Measurements from ENCODE around the gene KPNA1.
A peak's percentile ranks its signal among the peaks of the same experiment; 100 is the strongest.

Gene KPNA1

GRCh38 chr3:122416966-122417365, 97.8 kb downstream of the KPNA1 start:
- H3K4me1 ChIP-seq (ENCODE audit: control insufficient read depth, insufficient read depth, low read length, poor library complexity, severe bottlenecking), result no peaks in the 10 kb centered on the region
- peaks cover 3% of the 10 kb centered on the region for H3K36me3 ChIP-seq (ENCODE audit: control insufficient read depth, insufficient read depth, low read length)
- WGBS, 2 experiments (ENCODE audit: insufficient coverage in 2 of 2), result 68 to 72% methylated on average over 9 to 13 of the region's 14 CpGs
- H3K27ac ChIP-seq (ENCODE audit: low read depth, low read length, severe bottlenecking), result no peak overlapping the region
- H3K9me3 ChIP-seq (ENCODE audit: control insufficient read depth, low read length), result no peaks in the 10 kb centered on the region
- H3K4me3 ChIP-seq (ENCODE audit: extremely low read depth, insufficient read depth, low read length, poor library complexity, severe bottlenecking), result peak overlapping the region; percentile 95

- no peaks in the 10 kb centered on the region for H3K36me3 ChIP-seq (ENCODE audit: control insufficient read depth, insufficient read depth, low read length)
- H3K27ac ChIP-seq (ENCODE audit: low read depth, low read length, severe bottlenecking), result peak within 1 kb of the TSS; percentile 89
- peak within 1 kb of the TSS; percentile 95 for H3K4me3 ChIP-seq (ENCODE audit: extremely low read depth, insufficient read depth, low read length, poor library complexity, severe bottlenecking)
- WGBS, 2 experiments (ENCODE audit: insufficient coverage in 2 of 2), result 0% methylated on average over 38 to 43 of the region's 48 CpGs
- H3K9me3 ChIP-seq (ENCODE audit: control insufficient read depth, low read length), result no peaks in the 10 kb centered on the region
- H3K4me1 ChIP-seq (ENCODE audit: control insufficient read depth, insufficient read depth, low read length, poor library complexity, severe bottlenecking), result no peaks in the 10 kb centered on the region
Measured at GRCh38 chr3:122415762-122416654, 98.7 kb downstream of the KPNA1 start, which contains the start of gene WDR5B. Gene WDR5B, minus strand, starts transcription at chr3:122416062. Its CDS starts 534 bp downstream, at chr3:122415528.

DNA sequence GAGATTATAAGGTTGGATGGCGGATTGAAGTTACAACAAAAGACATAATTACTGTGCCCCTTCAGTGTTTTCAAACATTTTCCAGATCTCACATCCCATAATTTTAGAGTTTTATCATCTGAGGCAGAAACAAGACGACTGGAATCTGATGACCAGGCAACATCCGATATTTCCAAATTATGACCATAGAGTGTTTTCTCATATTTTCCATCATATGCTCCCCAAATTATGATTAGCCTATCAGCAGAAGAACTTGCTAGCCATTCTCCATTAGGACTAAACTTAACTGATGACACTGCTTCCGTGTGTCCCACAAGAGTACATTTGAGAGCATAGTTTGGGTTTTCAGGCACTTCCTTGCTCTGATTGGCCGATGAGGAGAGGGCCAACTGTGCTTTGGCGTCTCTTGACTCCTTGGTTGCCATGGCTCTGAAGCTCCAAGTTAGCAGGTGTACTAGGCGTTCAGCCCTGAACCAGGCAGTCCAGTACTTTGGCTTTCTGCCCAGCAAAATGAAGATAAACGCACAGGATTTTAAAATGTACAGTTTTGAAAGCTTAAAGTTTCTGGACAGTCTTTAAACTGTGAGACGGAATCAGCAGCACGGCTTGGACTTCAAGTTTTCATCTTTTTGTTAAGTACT, 99.5 kb downstream of the KPNA1 start:
- Histone ChIP-seq H3K27ac (ENCODE audit: low read depth, low read length, severe bottlenecking) (peak overlapping the region; percentile 55), H3K36me3 (ENCODE audit: control insufficient read depth, insufficient read depth, low read length) (no peaks in the 10 kb centered on the region), H3K4me3 (ENCODE audit: extremely low read depth, insufficient read depth, low read length, poor library complexity, severe bottlenecking) (peak overlapping the region; percentile 95), H3K9me3 (ENCODE audit: control insufficient read depth, low read length) (no peaks in the 10 kb centered on the region), H3K4me1 (ENCODE audit: control insufficient read depth, insufficient read depth, low read length, poor library complexity, severe bottlenecking) (no peaks in the 10 kb centered on the region)
- 28 to 29% methylated on average over 10 of the region's 10 CpGs for WGBS, 2 experiments (ENCODE audit: insufficient coverage in 2 of 2)

GRCh38 chr3:122414391-122414790, 100.3 kb downstream of the KPNA1 start:
- 94 to 100% methylated on average over 1 to 3 of the region's 3 CpGs for WGBS, 2 experiments (ENCODE audit: insufficient coverage in 2 of 2)
- no peaks in the 10 kb centered on the region for H3K9me3 ChIP-seq (ENCODE audit: control insufficient read depth, low read length)
- no peak overlapping the region for H3K4me3 ChIP-seq (ENCODE audit: extremely low read depth, insufficient read depth, low read length, poor library complexity, severe bottlenecking)
- no peaks in the 10 kb centered on the region for H3K4me1 ChIP-seq (ENCODE audit: control insufficient read depth, insufficient read depth, low read length, poor library complexity, severe bottlenecking)
- H3K27ac ChIP-seq (ENCODE audit: low read depth, low read length, severe bottlenecking), result no peak overlapping the region
- H3K36me3 ChIP-seq (ENCODE audit: control insufficient read depth, insufficient read depth, low read length), result no peaks in the 10 kb centered on the region

DNA sequence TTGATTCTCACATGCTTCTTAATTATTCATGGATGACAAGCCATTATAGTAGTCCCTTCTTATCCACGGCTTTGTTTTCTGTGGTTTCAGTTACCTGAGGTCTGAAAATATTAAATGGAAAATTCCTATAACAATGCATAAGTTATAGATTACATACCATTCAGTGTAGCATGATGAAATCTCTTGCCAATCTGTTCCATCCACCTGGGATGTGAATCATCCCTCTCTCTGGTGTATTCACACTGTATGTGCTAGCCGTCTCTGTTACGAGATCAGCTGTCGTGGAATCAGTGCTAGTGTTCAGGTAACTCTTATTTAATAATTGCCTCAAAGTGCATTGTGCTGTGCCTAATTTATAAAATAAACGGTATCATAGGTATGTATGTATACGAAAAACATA, 104.1 kb downstream of the KPNA1 start:
- H3K9me3 ChIP-seq (ENCODE audit: control insufficient read depth, low read length), result no peaks in the 10 kb centered on the region
- no peak overlapping the region for H3K4me3 ChIP-seq (ENCODE audit: extremely low read depth, insufficient read depth, low read length, poor library complexity, severe bottlenecking)
- 95 to 100% methylated on average over 3 to 5 of the region's 6 CpGs for WGBS, 2 experiments (ENCODE audit: insufficient coverage in 2 of 2)
- no peak overlapping the region for H3K27ac ChIP-seq (ENCODE audit: low read depth, low read length, severe bottlenecking)
- peaks cover 6% of the 10 kb centered on the region for H3K36me3 ChIP-seq (ENCODE audit: control insufficient read depth, insufficient read depth, low read length)
- no peaks in the 10 kb centered on the region for H3K4me1 ChIP-seq (ENCODE audit: control insufficient read depth, insufficient read depth, low read length, poor library complexity, severe bottlenecking)

- Histone ChIP-seq H3K36me3 (ENCODE audit: control insufficient read depth, insufficient read depth, low read length) (peaks cover 6% of the 10 kb centered on the region), H3K27ac (ENCODE audit: low read depth, low read length, severe bottlenecking) (no peak overlapping the region), H3K4me1 (ENCODE audit: control insufficient read depth, insufficient read depth, low read length, poor library complexity, severe bottlenecking) (no peaks in the 10 kb centered on the region), H3K9me3 (ENCODE audit: control insufficient read depth, low read length) (no peaks in the 10 kb centered on the region), H3K4me3 (ENCODE audit: extremely low read depth, insufficient read depth, low read length, poor library complexity, severe bottlenecking) (no peak overlapping the region)
- WGBS, 2 experiments (ENCODE audit: insufficient coverage in 2 of 2), result no CpG with 5 or more reads among the region's 4 CpGs
Measured at GRCh38 chr3:122410111-122410510, 104.6 kb downstream of the KPNA1 start.

GRCh38 chr3:122409446-122409845, 105.3 kb downstream of the KPNA1 start:
- H3K4me1 ChIP-seq (ENCODE audit: control insufficient read depth, insufficient read depth, low read length, poor library complexity, severe bottlenecking), result no peaks in the 10 kb centered on the region

DNA sequence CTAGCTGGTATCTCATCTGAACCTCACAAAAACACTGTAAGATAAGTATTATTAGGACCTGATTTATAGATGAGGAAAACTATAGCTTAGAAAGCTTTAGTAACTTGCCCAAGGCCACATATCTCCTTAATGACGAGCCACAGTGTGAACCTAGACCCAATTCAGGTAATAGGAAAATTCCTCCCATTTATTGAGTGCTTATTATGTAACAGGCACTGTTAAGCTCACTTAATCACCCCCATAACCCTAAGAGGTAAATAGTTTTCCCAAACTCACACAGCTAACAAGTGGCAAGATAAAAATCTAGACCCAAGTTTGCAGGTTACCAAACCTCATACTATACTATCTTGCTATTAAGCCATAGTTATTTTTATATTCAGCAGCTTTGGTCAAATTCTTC, 106.8 kb downstream of the KPNA1 start:
- H3K27ac ChIP-seq (ENCODE audit: low read depth, low read length, severe bottlenecking), result no peak overlapping the region
- H3K4me3 ChIP-seq (ENCODE audit: extremely low read depth, insufficient read depth, low read length, poor library complexity, severe bottlenecking), result no peak overlapping the region
- peaks cover 6% of the 10 kb centered on the region for H3K36me3 ChIP-seq (ENCODE audit: control insufficient read depth, insufficient read depth, low read length)
- WGBS, 2 experiments (ENCODE audit: insufficient coverage in 2 of 2), result 83% methylated on average over 1 of the region's 1 CpG; no CpG with 5 or more reads in 1 of the 2 experiments
- H3K9me3 ChIP-seq (ENCODE audit: control insufficient read depth, low read length), result no peaks in the 10 kb centered on the region
- peaks cover 9% of the 10 kb centered on the region for H3K4me1 ChIP-seq (ENCODE audit: control insufficient read depth, insufficient read depth, low read length, poor library complexity, severe bottlenecking)

More at GRCh38 chr3:122409446-122409845, 105.3 kb downstream of the KPNA1 start:
- Histone ChIP-seq H3K27ac (ENCODE audit: low read depth, low read length, severe bottlenecking) (no peak overlapping the region), H3K4me3 (ENCODE audit: extremely low read depth, insufficient read depth, low read length, poor library complexity, severe bottlenecking) (no peak overlapping the region), H3K36me3 (ENCODE audit: control insufficient read depth, insufficient read depth, low read length) (peaks cover 6% of the 10 kb centered on the region), H3K9me3 (ENCODE audit: control insufficient read depth, low read length) (no peaks in the 10 kb centered on the region)
- 92 to 95% methylated on average over 6 of the region's 6 CpGs for WGBS, 2 experiments (ENCODE audit: insufficient coverage in 2 of 2)

DNA sequence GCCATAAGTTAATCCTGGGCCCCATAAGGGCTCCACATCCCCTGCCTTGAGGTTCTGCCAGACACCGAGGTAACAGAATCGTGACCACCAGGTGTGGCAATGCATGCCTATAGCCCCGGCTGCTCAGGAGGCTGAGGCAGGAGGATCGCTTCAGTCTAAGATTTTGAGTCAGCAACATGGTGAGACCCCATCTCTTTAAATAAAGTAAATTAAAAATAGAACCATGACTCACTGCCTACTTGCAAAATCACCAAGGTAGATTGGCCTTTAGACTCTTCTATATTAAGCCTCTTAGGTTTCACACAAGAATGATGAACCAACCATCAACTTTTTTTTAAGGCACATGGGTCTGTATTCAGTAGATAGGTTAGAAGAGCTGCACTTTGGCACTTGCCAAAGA, 108.5 kb downstream of the KPNA1 start:
- peaks cover 9% of the 10 kb centered on the region for H3K4me1 ChIP-seq (ENCODE audit: control insufficient read depth, insufficient read depth, low read length, poor library complexity, severe bottlenecking)
- no peaks in the 10 kb centered on the region for H3K9me3 ChIP-seq (ENCODE audit: control insufficient read depth, low read length)
- WGBS, 2 experiments (ENCODE audit: insufficient coverage in 2 of 2), result 92 to 100% methylated on average over 2 to 3 of the region's 4 CpGs
- H3K36me3 ChIP-seq (ENCODE audit: control insufficient read depth, insufficient read depth, low read length), result peaks cover 6% of the 10 kb centered on the region
- no peak overlapping the region for H3K27ac ChIP-seq (ENCODE audit: low read depth, low read length, severe bottlenecking)
- H3K4me3 ChIP-seq (ENCODE audit: extremely low read depth, insufficient read depth, low read length, poor library complexity, severe bottlenecking), result no peak overlapping the region

DNA sequence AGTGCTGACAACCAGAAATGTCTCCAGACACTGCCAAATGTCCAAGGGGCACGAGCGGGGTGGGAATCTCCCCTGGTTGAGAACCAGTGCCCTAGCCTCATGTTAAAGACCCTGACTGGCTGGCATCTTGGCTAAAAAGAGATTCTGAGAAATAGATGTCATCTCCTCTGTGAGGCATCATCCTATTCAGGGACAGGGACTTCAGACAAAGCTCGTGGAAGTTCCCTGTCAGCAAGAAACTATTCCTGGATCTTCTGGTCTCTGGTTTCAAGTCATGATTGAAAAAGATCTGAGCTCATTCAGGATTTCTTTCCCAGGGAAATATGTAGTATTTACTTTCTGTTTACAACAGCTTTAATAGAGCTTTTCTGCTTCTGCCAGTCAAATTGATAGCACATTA, 109.7 kb downstream of the KPNA1 start:
- peaks cover 9% of the 10 kb centered on the region for H3K4me1 ChIP-seq (ENCODE audit: control insufficient read depth, insufficient read depth, low read length, poor library complexity, severe bottlenecking)
- no peak overlapping the region for H3K27ac ChIP-seq (ENCODE audit: low read depth, low read length, severe bottlenecking)
- peaks cover 6% of the 10 kb centered on the region for H3K36me3 ChIP-seq (ENCODE audit: control insufficient read depth, insufficient read depth, low read length)
- no peaks in the 10 kb centered on the region for H3K9me3 ChIP-seq (ENCODE audit: control insufficient read depth, low read length)
- WGBS, 2 experiments (ENCODE audit: insufficient coverage in 2 of 2), result 94 to 100% methylated on average over 2 to 3 of the region's 3 CpGs
- H3K4me3 ChIP-seq (ENCODE audit: extremely low read depth, insufficient read depth, low read length, poor library complexity, severe bottlenecking), result no peak overlapping the region

Measured in mesodermal cell (in vitro differentiated cells).